HG03103 (cell line): ENCODE results near the gene ALOX5.
A peak's percentile ranks its signal among the peaks of the same experiment; 100 is the strongest.
"Not testable (repeated sequence)": the region's sequence is repeated elsewhere in the genome, so short reads cannot be mapped to it uniquely, and the experiment has no call there.

Experiments
- ATAC-seq: cut with Tn5 transposase; IDR thresholded peaks from one replicate; pipeline ENCODE4 v1.9.1; 2021; ENCODE audit warnings: low read depth; ENCODE audit not compliant: unreplicated experiment

Gene ALOX5

DNA sequence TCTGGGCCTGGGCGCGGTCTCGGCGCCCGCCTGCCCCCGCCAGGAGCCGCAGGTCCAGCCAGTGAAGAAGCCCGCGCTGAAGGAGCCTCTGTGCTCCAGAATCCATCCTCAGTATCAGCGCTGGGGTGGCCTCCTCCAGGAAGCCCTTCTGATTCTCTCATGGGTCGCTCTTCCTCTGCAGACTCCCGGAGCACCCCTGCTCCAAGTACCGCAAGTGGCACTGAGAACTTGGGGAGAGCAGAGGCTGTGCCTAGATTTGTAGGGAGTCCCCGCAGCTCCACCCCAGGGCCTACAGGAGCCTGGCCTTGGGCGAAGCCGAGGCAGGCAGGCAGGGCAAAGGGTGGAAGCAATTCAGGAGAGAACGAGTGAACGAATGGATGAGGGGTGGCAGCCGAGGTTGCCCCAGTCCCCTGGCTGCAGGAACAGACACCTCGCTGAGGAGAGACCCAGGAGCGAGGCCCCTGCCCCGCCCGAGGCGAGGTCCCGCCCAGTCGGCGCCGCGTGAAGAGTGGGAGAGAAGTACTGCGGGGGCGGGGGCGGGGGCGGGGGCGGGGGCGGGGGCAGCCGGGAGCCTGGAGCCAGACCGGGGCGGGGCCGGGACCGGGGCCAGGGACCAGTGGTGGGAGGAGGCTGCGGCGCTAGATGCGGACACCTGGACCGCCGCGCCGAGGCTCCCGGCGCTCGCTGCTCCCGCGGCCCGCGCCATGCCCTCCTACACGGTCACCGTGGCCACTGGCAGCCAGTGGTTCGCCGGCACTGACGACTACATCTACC, at the start of gene ALOX5:
Gene ALOX5 (plus strand): TSS at position 641 of the 774 bp plus-strand sequence. CDS start 64 bp downstream, at position 705.
- ATAC-seq: peak; percentile 46

DNA sequence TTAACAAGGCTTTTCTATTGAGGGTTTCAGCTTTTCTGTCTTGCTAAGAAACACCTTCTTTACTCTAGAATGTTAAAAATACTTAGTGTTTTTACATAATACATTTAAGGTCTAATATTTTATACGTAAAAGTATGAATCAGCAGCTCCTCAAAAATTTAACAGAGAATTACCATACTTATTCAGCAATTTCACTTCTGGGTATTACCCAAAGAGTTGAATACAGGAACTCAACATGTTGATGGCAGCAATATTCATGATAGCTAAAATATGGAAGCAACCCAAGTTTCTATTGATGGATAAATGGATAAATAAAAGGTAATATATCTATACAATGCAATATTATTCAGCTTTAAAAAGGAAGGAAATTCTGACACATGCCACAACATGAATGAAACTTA, 48.9 kb upstream of the ALOX5 start:
- ATAC-seq: no peak

DNA sequence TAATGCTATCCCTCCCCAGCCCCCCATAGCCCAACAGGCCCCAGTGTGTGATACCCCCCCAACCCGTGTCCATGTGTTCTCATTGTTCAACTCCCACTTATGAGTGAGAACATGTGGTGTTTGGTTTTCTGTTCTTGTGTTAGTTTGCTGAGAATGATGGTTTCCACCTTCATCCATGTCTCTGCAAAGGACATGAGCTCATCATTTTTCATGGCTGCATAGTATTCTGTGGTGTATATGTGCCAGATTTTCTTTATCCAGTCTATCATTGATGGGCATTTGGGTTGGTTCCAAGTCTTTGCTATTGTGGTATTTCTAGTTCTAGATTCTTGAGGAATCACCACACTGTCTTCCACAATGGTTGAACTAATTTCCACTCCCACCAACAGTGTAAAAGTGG, 47.2 kb upstream of the ALOX5 start:
- not testable (repeated sequence) for ATAC-seq

DNA sequence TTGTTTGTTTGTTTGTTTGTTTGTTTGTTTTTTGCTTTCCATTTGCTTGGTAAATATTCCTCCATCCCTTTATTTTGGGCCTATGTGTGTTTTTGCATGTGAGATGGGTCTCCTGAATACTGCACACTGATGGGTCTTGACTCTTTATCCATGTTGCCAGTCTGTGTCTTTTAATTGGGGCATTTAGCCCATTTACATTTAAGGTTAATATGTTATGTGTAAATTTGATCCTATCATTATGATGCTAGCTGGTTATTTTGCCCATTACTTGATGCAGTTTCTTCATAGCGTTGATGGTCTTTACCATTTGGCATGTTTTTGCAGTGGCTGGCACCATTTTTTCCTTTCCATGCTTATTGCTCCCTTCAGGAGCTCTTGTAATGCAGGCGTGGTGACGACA, 42.2 kb upstream of the ALOX5 start:
- not testable (repeated sequence) for ATAC-seq

DNA sequence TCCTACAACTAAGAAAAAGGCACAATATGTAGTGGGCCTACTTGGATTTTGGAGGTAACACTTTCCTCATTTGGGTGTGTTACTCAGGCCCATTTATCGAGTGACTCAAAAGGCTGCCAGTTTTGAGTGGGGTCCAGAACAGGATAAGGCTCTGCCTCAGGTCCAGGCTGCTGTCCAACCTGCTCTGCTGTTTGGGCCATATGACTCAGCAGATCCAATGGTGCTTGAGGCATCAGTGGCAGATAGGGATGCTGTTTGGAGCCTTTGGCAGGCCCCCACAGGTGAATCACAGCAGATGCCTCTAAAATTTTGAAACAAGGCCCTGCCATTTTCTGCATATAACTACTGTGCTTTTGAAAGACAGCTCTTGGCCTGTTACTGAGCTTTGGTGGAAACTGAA, 34.1 kb upstream of the ALOX5 start:
- no peak for ATAC-seq

DNA sequence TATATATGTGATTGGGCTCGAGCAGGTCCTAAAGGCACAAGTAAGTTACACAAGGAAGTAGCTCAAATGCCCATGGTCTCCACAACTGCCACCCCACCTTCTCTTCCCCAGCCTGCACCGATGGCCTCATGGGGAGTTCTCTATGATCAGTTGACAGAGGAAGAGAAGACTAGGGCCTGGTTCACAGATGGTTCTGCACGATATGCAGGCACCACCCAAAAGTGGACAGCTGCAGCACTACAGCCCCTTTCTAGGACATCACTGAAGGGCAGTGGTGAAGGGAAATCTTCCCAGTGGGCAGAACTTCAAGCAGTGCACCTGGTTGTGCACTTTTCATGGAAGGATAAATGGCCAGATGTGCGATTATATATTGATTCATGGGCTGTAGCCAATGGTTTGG, 33.6 kb upstream of the ALOX5 start:
- not testable (repeated sequence) for ATAC-seq

DNA sequence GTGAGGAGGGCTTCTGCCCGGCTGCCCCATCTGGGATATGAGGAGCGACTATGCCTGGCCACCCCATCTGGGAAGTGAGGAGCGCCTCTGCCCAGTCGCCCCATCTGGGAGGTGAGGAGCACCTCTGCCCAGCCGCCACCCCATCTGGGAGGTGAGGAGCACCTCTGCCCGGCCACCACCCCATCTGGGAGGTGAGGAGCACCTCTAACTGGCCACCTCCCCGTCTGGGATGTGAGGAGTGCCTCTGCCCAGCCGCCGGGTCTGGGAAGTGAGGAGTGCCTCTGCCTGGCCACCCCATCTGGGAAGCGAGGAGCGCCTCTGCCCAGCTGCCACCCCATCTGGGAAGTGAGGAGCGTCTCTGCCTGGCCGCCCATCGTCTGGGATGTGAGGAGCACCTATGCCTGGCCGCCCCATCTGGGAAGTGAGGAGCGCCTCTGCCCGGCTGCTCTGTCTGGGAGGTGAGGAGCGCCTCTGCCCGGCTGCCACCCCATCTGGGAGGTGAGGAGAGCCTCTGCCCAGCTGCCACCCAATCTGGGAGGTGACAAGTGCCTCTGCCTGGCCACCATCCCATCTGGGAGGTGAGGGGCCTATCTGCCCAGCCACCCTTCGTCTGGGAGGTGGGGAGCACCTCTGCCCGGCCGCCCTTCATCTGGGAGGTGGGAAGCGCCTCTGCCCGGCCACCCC, 27.2 kb upstream of the ALOX5 start:
- ATAC-seq: not testable (repeated sequence)

DNA sequence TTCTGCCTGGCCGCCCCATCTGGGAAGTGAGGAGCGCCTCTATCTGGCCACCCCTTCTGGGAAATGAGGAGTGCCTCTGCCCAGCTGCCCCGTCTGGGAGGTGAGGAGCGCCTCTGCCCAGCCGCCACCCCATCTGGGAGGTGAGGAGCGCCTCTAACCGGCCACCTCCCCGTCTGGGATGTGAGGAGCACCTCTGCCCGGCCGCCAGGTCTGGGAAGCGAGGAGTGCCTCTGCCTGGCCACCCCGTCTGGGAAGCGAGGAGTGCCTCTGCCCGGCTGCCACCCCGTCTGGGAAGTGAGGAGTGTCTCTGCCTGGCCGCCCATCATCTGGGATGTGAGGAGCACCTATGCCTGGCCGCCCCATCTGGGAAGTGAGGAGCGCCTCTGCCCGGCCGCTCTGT, 26.6 kb upstream of the ALOX5 start:
- not testable (repeated sequence) for ATAC-seq

DNA sequence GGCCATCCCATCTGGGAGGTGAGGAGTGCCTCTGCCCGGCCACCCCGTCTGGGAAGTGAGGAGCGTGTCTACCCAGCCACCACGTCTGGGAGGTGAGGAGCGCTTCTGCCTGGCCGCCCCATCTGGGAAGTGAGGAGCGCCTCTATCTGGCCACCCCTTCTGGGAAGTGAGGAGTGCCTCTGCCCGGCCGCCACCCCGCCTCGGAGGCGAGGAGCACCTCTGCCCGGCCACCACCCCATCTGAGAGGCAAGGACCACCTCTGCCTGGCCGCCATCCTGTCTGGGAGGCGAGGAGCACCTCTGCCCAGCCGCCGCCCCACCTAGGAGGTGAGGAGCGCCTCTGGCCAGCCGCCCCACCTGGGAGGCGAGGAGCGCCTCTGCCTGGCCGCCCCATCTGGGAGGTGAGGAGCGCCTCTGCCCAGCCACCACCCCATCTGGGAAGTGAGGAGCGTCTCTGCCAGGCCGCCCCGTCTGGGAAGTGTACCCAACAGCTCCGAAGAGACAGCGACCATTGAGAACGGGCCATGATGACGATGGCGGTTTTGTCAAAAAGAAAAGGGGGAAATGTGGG, 25.7 kb upstream of the ALOX5 start:
- ATAC-seq: not testable (repeated sequence)

DNA sequence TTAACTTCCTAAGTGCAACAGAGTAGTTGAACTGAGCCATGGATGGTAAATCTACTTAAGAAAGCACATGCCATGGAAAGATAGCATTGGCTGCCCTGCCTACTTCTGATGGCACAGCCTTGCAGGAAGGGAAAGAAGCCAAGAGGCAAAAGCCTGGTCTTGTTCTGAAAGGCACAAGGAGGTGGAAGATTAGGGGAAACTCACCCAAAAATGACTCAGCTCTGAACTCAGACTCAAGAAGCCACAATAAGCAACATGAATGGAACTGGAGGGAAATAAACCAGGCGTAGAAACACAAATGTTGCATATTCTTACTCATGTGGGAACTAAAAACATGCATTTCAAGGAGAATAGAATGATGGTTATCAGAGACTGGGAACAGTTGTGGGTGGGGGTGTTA, 20.8 kb upstream of the ALOX5 start:
- ATAC-seq: peak; percentile 50

DNA sequence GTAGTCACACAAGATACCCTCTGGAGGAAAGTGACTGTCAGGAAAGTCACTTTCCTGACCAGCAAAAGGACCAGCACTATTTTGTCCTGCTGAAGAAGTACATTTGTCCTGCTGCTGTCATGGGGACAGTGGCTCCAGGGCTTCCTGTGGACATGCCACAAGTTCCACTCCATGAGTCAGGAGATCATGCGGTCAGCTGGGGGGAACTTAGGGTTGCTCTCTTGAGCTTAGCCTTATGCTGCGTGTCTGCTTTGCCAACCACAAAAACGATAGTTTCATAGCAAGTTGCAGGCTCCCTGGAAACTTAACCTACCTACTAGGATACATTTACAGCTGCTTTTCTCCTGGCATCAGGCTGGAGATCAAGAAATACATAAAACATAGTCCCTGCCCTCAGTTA, 19.8 kb upstream of the ALOX5 start:
- no peak for ATAC-seq

DNA sequence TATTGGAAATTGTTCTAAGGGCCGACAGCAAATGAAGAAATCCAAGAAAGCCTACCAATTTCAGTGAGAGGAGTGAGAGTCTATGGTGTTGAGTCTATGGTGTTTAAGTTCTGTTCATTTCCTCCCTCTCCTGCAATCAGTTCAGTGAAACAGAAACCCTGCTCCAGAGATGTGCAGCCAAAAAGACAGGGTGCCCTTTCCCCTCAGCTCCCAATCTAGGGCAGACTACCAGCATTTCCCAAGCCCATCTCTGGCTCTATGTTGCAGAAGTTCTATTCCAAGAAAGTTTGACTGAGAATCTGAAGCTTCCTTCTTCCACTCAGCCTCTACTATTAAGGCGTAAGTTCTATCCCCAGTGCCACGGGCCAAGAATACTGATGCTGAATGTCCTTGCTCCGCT, 18.5 kb upstream of the ALOX5 start:
- ATAC-seq: no peak

DNA sequence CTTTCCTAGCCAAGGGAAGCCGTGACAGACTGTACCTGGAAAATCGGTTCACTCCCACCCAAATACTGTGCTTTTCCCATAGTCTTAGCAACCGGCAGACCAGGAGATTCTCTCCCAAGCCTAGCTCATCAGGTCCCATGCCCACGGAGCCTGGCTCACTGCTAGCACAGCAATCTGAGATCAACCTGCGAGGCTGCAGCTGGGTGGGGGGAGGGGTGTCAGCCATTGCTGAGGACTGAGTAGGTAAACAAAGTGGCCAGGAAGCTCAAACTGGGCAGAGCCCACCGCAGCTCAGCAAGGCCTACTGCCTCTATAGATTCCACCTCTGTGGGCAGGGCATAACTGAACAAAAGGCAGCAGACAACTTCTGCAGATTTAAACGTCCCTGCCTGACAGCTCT, 15.1 kb upstream of the ALOX5 start:
- ATAC-seq: not testable (repeated sequence)

DNA sequence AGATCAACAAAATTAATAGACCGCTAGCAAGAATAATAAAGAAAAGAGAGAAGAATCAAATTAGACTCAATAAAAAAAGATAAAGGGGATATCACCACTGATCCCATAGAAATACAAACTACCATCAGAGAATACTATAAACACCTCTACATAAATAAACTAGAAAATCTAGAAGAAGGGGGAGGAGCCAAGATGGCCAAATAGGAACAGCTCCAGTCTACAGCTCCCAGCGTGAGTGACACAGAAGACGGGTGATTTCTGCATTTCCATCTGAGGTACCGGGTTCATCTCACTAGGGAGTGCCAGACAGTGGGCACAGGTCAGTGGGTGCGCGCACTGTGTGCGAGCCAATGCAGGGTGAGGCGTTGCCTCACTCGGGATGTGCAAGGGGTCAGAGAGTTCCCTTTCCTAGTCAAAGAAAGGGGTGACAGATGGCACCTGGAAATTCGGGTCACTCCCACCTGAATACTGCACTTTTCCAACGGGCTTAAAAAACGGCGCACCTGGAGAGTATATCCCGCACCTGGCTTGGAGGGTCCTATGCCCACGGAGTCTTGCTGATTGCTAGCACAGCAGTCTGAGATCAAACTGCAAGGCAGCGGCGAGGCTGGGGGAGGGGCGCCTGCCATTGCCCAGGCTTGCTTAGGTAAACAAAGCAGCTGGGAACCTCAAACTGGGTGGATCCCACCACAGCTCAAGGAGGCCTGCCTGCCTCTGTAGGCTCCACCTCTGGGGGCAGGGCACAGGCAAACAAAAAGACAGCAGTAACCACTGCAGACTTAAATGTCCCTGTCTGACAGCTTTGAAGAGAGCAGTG, 11.8 kb upstream of the ALOX5 start:
- not testable (repeated sequence) for ATAC-seq

DNA sequence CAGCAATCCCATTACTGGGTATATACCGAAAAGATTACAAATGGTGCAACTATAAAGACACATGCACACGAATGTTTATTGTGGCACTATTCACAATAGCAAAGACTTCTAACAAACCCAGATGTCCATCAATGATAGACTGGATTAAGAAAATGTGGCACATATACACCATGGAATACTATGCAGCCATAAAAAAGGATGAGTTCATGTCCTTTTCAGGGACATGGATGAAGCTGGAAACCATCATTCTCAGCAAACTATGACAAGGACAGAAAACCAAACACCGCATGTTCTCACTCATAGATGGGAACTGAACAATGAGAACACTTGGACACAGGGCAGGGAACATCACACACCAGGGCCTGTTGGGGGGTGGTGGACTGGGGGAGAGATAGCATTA, 6.4 kb upstream of the ALOX5 start:
- not testable (repeated sequence) for ATAC-seq

DNA sequence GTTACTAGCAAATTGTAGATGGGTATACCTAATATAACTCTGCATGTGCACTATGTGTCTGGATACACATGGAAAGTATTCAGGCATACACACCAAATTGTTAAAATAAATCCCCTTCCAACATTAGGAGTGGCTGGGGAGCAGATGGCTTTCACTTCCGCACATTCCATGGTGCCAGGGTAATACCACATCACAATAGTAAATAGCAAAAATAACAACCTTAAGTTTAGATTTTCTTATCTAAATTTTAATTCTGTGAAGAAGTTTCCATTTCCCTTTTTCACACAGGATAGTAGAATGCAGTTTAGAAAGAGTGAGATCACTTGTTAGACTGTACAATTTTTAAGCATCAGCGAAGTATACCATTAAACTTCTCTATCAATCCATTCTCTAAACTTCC, 5.8 kb upstream of the ALOX5 start:
- no peak for ATAC-seq

DNA sequence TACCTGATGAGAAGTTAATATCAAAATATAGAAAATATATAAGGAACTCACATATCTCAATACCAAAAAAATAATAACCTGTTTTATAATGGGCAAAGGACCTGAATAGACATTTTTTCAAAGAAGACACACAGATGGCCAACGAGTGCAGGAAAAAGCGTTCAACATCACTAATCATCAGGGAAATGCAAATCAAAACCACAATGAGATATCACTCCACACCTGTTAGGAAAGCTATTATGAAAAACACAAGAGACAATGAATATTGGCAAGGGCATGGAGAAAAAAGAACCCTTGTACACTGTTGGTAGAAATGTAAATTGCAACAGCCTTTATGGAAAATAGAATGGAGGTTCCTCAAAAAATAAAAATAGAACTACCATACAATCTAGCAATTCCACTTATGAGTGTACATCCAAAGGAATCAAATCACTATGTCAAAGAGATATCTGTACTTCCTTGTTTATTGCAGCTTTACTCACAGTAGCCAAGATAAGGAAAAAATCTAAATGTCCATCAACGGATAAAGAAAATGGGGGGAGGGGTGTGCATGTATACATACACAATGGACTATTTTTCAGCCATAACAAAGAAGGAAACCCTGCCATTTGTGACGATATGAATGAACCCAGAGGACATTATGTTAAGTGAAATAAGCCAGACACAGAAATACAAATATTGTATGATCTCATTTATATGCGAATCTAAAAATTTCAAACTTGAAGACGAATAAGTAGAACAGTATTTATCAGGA, 3.6 kb upstream of the ALOX5 start:
- ATAC-seq: no peak

DNA sequence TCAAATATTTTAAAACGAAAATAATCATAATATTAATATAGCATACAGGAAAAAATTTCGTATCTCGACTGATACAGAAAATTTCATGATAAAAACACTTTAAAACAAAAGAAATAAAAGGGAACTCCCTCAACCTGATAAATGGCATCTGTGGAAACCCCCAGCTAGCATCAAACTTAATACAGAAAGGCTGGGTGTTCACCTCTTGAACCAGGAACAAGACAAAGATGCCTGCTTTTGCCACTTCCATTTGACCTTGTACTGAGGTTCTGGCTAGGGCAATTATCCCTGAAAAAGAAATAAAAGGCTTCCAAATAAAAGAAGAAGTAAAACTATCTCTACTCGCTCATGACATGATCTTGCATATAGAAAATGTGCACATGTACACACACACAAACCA, 2.5 kb upstream of the ALOX5 start:
- ATAC-seq: no peak

DNA sequence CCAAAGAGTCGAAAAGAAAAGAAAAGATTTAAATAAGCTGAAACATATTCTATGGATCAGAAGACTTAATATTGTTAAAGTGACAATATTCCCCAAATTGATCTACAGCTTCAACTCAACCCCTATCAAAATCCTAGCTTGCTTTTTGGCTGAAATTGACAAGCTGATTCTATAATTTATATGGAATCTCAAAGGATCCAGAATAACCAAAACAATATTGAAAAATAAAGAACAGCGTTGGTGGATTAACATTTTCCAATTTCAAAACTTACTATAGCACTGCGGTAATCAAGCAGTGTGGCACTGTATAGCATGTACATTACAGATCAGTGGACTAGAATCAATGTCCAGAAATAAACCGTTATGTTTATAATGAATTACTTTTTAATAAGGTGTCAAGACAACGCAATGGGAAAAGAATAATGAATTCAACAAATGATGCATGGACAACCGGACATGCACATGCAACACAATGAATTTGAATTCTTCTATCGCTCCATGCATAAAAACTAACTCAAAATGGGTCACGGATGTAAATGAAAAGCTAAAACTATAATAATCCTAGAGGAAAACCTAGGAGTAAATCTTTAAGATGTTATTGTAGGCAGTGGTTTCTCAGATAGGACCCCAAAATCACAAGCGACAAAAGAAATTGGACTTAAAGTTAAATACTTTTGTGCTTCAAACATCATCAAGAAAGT, 1.6 kb upstream of the ALOX5 start:
- ATAC-seq: no peak
